Epithelial cell of esophagus (primary cell): ENCODE results near the gene SOX5.

Source experiments
- DNase-seq: peaks from one replicate; pipeline ENCODE4 v3.0.0; 2010; ENCODE audit warnings: low read depth
- H3K4me3 ChIP-seq: 2 replicates; pipeline ENCODE4 v1.5.1; 2011; ENCODE audit warnings: mild to moderate bottlenecking, low read length, control low read depth
- TF ChIP-seq, protein P1 (sequence below): IDR thresholded peaks from 2 replicates; pipeline ENCODE4 v1.5.1; 2011; ENCODE audit warnings: low read depth, mild to moderate bottlenecking, low read length, control low read depth, inconsistent platforms; ENCODE audit not compliant: insufficient read depth; ENCODE audit errors: missing control alignments

The SOX5 gene

DNA sequence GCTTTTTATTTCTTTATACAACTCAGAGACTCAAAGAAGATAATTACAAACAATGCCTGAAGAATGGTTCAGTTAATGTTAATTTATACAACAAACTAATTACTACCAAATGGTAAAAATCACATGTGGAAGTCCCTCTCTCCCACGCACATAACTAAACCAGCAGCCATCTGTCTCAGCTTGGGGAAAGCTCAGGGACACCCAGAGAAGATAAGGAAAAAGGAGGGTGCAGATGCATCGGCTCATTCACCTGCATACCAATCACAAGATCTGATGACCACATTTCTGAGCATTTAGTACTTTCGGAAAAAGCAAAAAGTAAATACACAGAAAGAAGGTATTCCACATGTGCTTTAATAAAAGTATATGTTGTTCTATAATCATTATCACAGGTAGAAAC, 136.3 kb downstream of the SOX5 start:
- DNase-seq = no peak
- TF ChIP-seq, protein P1, sequence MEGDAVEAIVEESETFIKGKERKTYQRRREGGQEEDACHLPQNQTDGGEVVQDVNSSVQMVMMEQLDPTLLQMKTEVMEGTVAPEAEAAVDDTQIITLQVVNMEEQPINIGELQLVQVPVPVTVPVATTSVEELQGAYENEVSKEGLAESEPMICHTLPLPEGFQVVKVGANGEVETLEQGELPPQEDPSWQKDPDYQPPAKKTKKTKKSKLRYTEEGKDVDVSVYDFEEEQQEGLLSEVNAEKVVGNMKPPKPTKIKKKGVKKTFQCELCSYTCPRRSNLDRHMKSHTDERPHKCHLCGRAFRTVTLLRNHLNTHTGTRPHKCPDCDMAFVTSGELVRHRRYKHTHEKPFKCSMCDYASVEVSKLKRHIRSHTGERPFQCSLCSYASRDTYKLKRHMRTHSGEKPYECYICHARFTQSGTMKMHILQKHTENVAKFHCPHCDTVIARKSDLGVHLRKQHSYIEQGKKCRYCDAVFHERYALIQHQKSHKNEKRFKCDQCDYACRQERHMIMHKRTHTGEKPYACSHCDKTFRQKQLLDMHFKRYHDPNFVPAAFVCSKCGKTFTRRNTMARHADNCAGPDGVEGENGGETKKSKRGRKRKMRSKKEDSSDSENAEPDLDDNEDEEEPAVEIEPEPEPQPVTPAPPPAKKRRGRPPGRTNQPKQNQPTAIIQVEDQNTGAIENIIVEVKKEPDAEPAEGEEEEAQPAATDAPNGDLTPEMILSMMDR = no peak
- H3K4me3 ChIP-seq = no peak overlapping the region

- TF ChIP-seq, protein P1 = no peak
- H3K4me3 ChIP-seq = no peak overlapping the region
- no peak for DNase-seq
These were observed 139.1 kb downstream of the SOX5 start for GRCh38 chr12:23810329-23810902.

DNA sequence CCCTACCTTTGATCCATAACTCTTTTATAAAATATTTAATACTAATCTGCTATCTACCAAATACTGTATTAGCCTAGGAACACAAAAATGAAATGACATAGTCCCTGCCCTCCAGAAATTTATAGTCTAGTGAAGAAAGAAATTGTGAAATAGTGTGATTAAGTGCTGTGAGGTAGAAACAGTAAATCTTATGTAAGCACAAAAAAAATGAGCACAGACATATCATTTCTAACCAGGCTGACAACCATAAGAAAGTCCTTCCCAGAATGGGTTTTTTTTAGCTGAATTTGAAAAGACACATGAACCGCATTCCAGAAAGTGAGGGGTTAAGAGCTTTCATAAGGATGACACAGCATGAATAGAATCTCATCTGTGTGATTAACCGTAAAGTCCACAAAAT, 145.9 kb downstream of the SOX5 start:
- H3K4me3 ChIP-seq = no peak overlapping the region
- DNase-seq = peak; percentile 3
- TF ChIP-seq, protein P1 = no peak

DNA sequence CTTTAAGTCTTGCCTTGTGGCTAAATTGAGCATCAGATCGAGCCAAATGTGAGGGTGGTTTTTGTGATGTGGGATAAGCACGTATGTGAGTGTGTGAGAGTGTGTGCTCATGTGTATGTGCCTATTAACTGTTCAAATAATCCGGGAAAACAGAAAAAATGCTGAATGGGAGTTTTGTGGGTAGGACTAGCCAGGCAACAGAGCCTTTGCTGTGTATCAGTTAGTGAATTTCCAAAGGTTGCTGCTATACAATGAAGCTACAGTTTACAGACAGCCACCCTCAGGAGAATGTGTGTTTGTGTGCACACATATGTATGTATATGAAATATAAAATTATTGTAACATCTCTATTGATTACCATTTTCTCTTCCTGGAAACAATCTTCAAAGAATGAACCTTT, 154.0 kb downstream of the SOX5 start:
- no peak overlapping the region for H3K4me3 ChIP-seq
- no peak for DNase-seq
- TF ChIP-seq, protein P1 = no peak

DNA sequence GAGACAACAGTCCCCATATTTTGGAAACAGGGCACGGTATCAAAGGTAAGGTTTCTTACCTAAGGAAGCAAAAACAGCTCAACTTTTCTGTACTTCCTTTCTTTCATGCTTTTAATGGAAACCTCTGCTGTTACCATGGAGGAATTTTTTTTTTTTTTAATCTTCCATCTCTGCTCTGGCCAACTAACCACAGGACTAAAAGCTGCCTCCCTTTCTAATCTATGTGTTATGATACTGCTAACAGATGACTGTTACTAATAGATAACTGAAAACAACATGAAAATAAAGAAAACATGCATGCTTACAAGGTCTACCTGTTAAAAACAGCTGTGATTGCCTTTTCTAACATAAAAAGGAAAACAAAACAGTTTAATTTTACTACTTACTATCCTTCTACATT, 168.4 kb downstream of the SOX5 start:
- no peak for DNase-seq
- TF ChIP-seq, protein P1 = no peak
- H3K4me3 ChIP-seq = no peak overlapping the region

GRCh38 chr12:23775208-23775607, 174.3 kb downstream of the SOX5 start:
- H3K4me3 ChIP-seq = no peak overlapping the region
- no peak for DNase-seq
- TF ChIP-seq, protein P1 = no peak

DNA sequence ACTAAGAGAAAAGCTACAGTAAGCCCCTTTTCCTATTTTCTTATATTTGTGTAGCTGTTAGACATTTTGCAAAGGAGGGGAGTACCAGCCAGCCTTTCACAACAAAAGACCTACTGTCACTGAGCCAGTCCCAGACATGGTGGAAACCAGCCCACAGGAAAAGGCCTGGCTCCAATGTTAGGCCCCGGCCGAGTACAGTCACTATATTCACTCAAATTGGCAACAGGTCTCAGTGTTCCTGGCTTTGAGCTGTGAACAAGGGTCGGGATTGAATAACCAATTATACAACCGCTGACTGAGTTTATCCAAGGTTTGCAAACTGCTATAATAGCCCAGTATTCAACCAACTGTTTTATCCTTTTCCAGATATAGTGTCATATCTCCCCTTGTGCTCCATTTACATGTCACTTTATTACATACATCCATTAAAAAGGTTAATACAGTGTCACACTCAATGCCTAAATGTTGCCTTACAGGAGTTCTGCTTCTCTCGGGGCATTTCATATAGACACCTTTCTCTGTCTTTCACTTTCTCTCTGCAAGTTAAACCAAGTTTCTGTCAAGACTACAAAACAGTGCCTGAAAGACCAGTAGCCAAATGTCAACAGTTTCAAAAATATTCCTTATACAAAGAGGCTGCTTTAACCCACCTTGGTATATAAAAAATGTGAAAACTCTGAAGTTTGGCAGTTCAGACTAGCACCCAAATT, 178.1 kb downstream of the SOX5 start:
- TF ChIP-seq, protein P1 = no peak
- DNase-seq = no peak
- H3K4me3 ChIP-seq = no peak overlapping the region
